Dermis blood vessel endothelial cell (primary cell): ENCODE data around the gene MAMDC2. TPM values are rescaled to one million over a fixed set of nuclear protein-coding genes. Genes with fewer than 3 reads are reported as not detected.

ENCODE experiments used
- total RNA-seq: library from RNA; depleted of rRNA; stranded (reverse); fragments of >200 nt; gene quantifications from 2 replicates; pipeline ENCODE4 v1.2.3, GENCODE V29; 2014

MAMDC2 gene
- total RNA-seq, 1 donor from 2014 or later, result 2.9 TPM

Other genes with a start within 250 kb of the MAMDC2 start
- gene CFAP95, start 223.0 kb upstream of the MAMDC2 start, total RNA-seq, result not detected in 2 replicates
- gene SMC5, start 215.1 kb downstream of the MAMDC2 start, total RNA-seq, result 20.4 and 24.4 TPM in 2 replicates